GM21390 (cell line): ENCODE data around the gene PHC3.
"Not testable (repeated sequence)": the region's sequence is repeated elsewhere in the genome, so short reads cannot be mapped to it uniquely, and the experiment has no call there.

Experiments used
- ATAC-seq: cut with Tn5 transposase; IDR thresholded peaks from one replicate; pipeline ENCODE4 v1.9.1; 2021; ENCODE audit not compliant: unreplicated experiment

Gene PHC3, protein sequence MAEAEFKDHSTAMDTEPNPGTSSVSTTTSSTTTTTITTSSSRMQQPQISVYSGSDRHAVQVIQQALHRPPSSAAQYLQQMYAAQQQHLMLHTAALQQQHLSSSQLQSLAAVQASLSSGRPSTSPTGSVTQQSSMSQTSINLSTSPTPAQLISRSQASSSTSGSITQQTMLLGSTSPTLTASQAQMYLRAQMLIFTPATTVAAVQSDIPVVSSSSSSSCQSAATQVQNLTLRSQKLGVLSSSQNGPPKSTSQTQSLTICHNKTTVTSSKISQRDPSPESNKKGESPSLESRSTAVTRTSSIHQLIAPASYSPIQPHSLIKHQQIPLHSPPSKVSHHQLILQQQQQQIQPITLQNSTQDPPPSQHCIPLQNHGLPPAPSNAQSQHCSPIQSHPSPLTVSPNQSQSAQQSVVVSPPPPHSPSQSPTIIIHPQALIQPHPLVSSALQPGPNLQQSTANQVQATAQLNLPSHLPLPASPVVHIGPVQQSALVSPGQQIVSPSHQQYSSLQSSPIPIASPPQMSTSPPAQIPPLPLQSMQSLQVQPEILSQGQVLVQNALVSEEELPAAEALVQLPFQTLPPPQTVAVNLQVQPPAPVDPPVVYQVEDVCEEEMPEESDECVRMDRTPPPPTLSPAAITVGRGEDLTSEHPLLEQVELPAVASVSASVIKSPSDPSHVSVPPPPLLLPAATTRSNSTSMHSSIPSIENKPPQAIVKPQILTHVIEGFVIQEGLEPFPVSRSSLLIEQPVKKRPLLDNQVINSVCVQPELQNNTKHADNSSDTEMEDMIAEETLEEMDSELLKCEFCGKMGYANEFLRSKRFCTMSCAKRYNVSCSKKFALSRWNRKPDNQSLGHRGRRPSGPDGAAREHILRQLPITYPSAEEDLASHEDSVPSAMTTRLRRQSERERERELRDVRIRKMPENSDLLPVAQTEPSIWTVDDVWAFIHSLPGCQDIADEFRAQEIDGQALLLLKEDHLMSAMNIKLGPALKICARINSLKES

DNA sequence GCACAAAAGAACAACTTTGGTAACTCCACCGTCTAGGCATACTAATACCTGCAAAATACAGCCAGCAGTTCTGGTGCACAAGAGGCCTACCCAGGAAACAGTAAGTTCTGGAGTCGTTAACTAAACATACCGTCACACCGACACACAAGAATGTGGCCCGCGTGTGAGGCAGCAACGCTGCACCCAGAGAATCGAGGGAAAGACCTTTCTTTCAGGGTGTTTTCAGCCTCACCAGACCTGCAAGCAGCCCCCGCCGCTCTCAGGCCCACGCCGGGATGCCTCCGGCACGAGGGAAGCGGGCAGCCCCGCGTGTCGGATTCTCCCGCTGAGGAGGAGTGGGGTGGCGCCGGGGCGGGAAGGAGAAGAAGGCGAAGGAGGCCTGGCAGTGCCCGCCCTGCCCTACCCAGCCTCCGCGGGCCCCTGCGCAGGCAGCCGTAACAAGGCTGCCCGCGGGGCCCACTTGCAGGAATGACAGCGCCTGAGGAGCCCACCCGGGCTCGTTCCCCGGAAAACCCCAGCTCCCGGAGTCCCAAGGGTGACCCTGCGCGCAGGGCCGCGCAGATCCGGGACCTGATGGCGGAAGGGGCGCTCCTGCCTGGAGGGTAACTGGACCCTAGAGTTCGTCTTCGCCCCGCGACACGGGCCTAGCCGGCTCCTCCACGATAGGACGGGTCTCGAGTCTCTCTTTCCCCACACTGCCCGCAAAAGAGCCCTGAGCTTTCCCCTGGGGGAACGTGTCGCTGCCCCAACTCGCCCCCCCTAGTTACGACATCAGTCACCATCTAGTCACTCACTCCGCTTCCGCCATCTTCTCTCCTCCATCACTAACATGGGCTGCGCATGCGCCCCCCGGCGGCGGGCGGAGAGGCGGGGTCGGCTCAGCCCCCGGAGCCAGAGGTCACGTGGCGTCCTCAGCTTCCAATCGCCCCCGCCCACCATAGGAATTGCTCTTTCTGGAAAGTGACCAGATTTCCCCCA is at the start of gene PHC3:
PHC3 (minus strand) TSS at position 826 of the 978 bp plus-strand sequence; CDS start at position 808, 18 bp downstream.
- ATAC-seq = peak; percentile 66

DNA sequence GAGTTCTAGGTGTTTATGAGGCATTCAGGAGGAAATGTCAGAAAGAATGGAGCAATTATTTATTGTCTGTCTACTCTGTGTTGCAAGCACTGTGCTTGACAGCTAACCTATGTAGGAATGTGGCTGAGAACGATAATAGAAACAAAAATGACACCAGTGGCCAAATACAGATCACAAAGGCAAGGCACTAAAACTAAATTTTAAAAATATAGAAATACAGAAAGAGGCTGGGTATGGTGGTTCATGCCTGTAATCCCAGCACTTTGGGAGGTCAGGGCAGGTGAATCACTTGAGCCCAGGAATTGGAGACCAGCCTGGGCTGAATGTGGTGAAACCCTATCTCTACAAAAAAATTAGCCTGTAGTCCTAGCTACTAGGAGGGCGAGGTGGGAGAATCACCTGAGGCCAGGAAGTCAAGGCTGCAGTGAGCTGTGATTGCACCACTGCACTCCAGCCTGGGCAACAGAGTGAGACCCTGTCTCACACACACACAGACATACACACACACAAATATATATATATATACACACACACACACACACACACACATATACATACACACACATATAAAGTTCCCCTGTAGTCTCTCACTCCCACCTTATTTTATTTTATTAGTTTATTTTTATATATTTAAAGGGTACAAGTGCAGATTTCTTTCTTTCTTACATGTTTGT is 46.7 kb upstream of the PHC3 start:
- no peak for ATAC-seq

DNA sequence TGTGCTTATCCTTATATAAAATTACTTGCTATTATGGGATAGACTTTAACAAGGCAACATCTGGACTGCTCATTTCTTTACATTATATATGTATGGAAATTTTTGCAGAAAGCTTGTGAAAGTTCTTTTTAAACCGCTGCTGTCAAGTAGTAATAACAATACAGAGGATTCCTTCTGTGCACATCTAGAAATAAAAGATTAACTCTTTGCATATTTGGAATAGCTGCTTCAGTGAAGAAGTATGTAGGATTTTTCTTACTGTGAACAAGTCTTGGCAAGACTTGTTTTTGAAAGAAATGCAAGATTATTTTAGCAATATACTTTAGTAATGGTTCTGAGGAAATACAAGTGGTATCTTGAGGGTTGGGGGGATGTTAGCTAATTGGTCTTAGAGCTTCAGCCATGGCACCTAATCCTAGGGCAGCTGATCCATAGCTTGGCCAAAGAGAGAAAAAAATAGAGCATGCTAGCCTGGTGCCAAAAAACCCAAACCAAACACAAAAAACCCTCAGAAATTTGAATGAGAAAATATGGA is 45.0 kb upstream of the PHC3 start:
- ATAC-seq = no peak

DNA sequence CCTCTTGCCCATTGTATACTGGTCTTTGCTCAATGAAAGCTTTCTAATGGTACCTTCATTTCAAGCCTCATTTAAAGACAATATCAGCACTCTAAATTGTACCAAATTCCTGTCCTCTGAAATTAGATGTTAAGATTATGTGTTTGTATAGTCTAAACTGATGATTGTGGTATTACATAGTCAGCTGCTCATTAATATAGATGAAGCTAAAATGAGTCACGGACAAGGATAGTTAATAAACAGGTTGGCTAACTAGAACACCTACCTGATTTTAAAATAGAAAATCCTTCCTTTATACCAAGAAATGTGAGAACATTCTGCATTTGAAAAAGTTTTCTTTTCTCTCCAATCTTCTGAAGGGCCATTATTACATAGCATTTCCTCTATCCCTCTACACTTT is 43.6 kb upstream of the PHC3 start:
- no peak for ATAC-seq

DNA sequence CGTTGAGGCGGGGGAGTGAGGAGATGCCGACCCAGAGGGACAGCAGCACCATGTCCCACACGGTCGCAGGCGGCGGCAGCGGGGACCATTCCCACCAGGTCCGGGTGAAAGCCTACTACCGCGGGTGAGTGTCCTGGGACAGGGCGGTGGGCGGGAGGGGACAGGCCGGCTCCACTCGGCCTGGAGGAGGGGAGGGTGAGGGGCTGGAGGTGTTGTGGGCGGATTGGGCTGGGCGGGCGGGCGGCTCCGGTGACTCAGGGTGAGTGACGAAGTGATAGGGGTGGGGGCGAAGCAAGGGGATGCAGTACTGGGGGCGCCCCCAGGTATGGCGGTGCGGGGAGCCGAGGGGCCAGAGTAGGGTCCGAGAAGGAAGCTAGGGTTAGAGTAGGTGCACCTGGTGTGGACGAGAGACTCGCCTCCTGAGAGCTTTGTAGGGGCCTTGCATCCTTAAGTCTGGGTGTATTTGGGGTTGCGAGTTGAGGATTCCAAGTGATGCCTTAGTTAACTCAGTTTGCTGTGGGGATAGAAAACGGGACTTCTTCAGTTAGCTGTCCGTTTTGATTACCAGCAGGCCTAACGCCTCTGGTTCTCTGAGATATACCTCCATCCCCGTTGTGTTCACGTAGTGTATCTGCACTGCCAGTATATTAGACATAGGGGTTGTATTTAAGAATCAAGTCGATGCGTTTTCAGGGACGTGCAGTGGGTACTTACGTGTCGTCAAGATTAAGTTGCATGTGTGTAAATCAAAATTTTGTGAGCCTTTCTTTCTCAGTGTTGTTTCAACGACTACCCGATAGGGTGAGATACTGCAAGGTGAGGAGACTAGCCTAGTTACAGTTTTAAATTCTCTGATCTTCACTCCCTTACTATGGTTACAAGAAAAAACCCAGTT is 41.4 kb upstream of the PHC3 start:
- peak; percentile 18 for ATAC-seq

DNA sequence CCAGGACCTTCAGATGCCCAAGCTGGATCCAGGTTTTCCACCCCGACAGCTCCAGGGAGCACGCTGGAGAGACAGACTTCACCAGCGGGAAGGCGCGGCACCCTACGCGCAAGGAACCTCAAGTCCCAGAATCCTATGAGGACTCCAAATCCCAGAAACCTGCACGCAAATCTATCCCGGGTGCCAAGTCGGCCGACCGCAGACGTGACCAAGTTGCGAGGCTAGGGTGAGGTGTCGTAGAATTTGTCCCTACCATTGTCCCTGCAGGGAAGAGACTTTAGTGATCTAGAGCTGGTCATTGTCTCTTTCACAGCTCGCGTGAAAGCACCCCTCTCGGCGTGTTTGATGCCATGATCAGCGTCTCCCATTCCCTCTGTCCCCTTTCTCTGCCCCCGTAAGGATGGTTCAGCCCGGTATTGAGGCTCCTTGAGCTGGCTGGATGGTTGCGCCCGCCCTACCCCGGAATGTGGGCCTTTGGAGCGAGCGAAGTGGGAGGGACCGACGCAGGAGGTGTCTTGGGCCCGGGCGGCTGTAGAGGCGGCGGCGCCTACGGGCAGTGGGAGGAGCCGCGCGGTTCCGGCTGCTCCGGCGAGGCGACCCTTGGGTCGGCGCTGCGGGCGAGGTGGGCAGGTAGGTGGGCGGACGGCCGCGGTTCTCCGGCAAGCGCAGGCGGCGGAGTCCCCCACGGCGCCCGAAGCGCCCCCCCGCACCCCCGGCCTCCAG is 40.6 kb upstream of the PHC3 start, which contains the start of gene PRKCI:
PRKCI (plus strand) TSS at position 501 of the 723 bp plus-strand sequence. CDS start 246 bp downstream, outside the sequence.
- ATAC-seq = peak; percentile 96

DNA sequence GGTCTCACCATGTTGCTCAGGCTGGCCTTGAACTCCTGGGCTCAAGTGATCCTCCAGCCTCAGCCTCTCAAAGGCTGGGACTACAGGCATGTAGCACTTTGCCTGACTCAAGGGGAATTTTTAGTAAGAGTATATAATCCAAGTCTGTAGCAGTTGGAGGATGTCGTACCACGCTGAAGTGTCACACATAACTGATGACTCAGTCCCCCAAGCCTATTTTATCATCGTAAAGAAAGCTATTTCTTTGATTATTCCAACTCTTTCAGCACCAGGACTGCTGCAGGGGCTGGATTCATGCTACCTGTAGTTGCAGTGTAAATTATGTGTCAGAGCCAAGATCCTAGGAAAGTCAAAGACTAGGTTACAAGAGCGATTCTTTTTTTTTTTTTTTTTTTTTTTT is 39.3 kb upstream of the PHC3 start:
- ATAC-seq = no peak

DNA sequence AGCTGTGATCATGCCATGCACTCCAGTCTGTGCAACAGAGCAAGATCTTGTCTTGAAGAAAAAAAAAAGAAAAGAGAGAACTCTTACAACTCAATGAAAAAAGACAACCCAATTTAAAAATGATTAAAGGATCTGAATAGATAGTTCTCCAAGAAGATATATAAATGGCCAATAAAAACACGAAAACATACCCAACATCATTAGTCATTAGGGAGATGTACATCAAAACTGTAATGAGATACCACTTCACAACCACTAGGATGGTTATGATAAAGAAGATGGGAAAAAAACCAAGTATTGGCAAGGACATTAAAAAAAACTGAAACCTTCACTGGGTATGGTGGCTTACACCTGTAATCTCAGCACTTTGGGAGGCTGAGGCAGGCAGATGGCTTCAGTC is 38.3 kb upstream of the PHC3 start:
- ATAC-seq = no peak

DNA sequence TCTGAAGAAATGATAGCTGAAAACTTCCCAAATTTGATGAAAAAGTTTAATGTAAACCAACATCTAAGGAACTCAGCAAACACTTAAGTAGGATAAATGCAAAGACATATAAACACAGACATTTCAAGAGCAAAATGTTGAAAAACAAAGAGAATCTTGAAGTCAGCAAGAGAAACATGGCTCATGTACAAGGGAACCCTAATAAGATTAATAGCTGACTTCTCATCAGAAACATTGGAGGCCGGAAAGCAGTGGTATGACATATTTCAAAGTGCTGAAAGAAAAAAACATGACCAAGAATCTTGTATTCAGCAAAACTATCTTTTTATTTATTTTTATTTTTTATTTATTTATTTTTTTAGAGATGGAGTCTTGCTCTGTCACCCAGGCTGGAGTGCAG is 30.1 kb upstream of the PHC3 start:
- ATAC-seq = no peak

DNA sequence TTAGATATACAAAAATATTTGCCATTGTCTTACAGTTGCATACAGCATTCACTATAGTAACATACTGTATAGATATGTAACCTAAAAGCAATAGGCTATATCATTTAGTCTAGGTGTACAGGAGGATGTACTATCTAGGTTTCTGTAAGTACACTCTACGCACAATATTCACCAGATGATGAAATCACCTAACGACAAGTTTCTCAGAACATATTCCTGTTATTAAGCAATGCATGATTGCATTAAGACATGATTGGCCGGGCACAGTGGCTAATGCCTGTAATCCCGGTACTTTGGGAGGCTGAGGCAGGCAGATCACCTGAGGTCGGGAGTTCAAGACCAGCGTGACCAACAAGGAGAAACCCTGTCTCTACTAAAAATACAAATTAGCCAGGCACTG is 26.2 kb upstream of the PHC3 start:
- no peak for ATAC-seq

DNA sequence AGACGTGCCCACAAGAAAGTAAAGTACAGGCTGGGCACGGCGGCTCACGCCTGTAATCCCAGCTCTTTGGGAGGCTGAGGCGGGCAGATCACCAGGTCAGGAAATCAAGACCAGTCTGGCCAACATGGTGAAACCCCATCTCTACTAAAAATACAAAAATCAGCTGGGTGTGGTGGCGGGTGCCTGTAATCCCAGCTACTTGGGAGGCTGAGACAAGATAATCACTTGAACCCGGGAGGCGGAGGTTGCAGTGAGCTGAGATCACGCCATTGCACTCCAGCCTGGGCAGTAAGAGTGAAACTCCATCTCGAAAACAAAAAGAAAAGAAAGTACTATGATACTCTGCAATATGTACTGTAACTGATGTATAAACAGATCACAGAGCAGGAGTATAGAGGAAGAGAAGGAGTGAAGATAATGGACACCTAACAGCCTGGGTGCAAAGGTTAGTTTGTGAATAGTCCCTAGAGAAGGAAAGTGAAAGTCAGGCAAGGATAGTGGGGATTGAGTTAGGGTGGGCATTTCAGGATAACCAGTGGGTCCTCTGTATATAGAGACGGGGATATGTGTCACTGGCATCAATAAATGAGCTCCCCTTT is 24.7 kb upstream of the PHC3 start:
- ATAC-seq = not testable (repeated sequence)

DNA sequence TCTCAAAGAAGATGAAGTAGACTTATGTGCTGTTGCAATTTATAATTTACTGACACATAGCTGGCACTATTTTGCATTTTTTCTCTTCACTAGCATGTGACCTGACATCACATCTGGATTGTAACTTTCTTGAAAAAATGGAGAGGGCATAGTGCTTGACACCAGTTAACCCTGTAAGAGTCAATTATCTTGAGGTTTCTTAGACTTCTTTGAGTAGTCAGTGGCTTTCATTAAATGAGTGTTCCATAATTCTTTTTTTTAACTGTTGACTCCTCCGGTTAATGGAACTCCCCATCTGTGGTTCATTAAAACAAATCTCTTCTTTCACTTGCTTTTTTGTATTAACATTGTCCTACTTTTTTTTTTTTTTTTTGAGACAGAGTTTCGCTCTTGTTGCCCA is 23.8 kb upstream of the PHC3 start:
- ATAC-seq = peak; percentile 58

DNA sequence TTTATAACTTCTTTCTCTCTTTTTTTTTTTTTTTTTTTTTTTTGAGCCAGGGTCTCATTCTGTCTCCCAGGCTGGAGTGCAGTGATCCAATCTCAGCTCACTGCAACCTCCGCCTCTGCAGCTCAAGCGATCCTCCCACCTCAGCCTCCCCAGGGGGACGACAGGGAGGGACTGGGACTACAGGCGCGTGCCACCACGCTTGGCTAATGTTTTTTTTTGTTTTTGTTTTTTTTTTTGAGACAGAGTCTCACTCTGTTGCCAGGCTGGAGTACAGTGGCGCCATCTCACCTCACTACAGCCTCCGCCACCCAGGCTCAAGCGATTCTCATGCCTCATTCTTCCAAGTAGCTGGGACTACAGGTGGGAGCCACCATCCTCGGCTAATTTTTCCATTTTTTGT is 23.0 kb upstream of the PHC3 start:
- ATAC-seq = no peak

DNA sequence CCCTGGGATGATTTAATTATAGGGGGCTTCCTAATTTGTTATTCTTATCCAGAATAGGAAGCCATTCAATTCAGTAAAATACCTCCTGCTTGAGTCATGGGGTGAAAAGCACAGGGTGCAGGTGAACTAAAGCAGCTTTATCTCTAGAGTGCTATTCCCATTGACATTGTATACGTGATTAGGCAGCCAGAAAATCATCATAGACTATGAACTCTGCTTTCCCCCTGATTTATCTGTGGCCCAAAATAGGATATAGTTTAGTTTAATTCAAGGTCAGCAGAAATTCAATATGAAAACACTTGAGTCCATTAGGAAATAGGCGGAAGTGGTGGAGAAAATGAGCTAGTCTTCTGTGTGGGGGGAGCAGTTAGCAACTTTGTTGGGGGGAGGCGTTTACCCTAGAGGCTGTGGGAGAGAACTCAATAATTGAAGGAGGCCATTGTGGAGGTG is 22.5 kb upstream of the PHC3 start:
- ATAC-seq = no peak

DNA sequence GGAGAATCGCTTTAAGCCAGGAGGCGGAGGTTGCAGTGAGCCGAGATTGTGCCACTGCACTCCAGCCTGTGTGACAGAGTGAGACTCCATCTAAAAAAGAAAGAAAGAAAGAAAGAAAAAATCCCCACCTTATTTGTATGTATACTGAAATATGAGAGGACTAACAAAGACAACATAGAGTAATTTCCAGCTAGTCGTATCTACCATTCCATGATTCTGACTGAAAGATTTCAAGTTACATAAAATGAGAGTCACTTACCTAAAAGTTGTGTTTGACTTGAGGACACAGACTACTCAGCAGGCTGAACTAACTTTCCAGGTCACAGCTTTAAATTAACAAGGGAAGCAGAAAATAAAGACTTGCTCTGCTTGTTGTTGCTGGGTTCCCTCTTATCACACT is 21.9 kb upstream of the PHC3 start:
- no peak for ATAC-seq

DNA sequence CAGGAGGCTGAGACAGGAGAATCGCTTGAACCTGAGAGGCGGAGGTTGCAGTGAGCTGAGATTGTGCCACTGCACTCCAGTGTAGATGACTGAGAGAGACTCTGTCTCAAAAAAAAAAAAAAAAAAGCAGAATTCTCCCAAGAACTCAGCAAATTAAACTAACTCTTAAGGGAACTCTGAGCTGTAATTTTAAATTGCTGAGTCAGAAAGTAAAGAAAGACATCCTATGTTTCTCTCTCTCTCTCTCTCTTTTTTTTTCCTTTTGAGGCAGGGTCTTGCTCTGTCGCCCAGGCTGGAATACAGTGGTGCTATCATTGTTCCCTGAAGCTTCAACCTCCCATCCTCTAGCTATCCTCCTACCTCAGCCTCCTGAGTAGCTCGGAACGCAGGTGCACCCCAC is 20.0 kb upstream of the PHC3 start:
- no peak for ATAC-seq

DNA sequence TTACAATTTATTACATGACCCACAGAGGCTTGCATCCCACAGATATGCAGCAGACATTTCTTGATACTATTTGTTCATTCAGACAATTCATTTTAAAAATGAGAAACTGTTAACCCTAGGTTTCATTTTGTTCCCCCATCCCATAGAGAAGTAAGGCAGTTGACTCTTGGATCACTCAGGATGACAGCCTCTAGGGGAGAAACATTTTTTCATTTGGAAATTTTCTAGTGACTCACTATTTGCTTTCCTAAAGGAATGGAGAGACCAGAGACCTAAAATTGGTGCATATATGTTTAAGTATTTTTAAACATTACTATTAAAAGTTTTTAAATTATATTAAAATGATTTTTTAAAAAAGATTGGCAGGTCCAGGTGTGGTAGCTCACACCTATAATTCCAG is 19.5 kb upstream of the PHC3 start:
- ATAC-seq = no peak

DNA sequence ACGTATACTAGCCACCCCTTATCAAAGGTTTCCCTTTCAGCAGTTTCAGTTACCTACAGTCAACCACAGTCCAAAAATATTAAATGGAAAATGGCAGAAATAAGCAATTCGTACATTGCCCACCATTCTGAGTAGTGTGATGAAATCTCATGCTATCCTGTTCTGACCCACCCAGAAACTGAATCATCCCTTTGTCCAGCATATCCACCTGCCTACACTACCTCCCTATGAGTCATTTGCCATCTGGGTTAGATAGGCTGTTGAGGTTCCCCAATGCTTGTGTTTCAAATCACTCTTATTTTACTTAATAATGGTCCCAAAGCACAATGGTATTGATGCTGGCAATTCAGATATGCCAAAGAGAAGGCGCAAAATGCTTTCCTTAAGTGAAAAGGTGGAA is 15.3 kb upstream of the PHC3 start:
- ATAC-seq = no peak
